CD14-positive monocyte (primary cell): ENCODE data around the gene DLG1. TPM values are rescaled to one million over a fixed set of nuclear protein-coding genes. Genes with fewer than 3 reads are reported as not detected.

Source experiments
- DNase-seq, 3 donors: peaks; one replicate each; pipeline ENCODE4 v3.0.0-alpha.2; 2011 to 2022
- H2AFZ ChIP-seq: 2 replicates; pipeline ENCODE4 v1.6.0; 2012; ENCODE audit warnings: mild to moderate bottlenecking, low read depth, low read length, inconsistent platforms; ENCODE audit not compliant: insufficient read depth, poor library complexity, severe bottlenecking
- H3K27ac ChIP-seq, 2 donors: 1 replicate in 1 of 2; 2 replicates in 1 of 2; pipeline ENCODE4 v1.5.1; 2012 to 2013; ENCODE audit warnings: low read length in 2 of 2, control low read depth in 1 of 2, inconsistent platforms in 1 of 2, low read depth in 1 of 2, mild to moderate bottlenecking in 1 of 2
- H3K27me3 ChIP-seq, 2 donors: one replicate each; pipeline versions ENCODE4 v1.6.0 to v1.6.1; 2011 to 2013; ENCODE audit warnings: low read length in 2 of 2; ENCODE audit not compliant: control insufficient read depth in 2 of 2, insufficient read depth in 2 of 2
- H3K36me3 ChIP-seq, 2 donors: replicated peaks in 1 of 2; 1 replicate in 1 of 2; 2 replicates in 1 of 2; pipeline versions ENCODE4 v1.5.1 to v1.6.1; 2012 to 2013; ENCODE audit warnings: low read length in 2 of 2, control low read depth in 1 of 2, inconsistent platforms in 1 of 2, mild to moderate bottlenecking in 1 of 2; ENCODE audit not compliant: insufficient read depth in 2 of 2, control insufficient read depth in 1 of 2
- H3K4me1 ChIP-seq, 2 donors: 1 replicate in 1 of 2; 2 replicates in 1 of 2; pipeline versions ENCODE4 v1.5.1 to v1.6.1; 2012 to 2013; ENCODE audit warnings: low read length in 2 of 2, control low read depth in 1 of 2, inconsistent platforms in 1 of 2, mild to moderate bottlenecking in 1 of 2, moderate library complexity in 1 of 2; ENCODE audit not compliant: insufficient read depth in 2 of 2, control insufficient read depth in 1 of 2
- H3K4me2 ChIP-seq: replicated peaks from 2 replicates; pipeline ENCODE3; 2012; ENCODE audit warnings: low read length, moderate library complexity, mild to moderate bottlenecking; ENCODE audit not compliant: poor library complexity, severe bottlenecking; ENCODE audit errors: extremely low read depth
- H3K4me3 ChIP-seq, 3 experiments: fragments of 200-600 bp in 1 of 3; sonication (generic) in 1 of 3; replicated peaks in 1 of 3; 1 replicate in 2 of 3; 2 replicates in 1 of 3; pipeline ENCODE4 v1.5.1; 2011 to 2013; ENCODE audit warnings: low read length in 3 of 3, mild to moderate bottlenecking in 3 of 3, control low read depth in 2 of 3, low read depth in 2 of 3, inconsistent platforms in 1 of 3, moderate library complexity in 1 of 3
- H3K79me2 ChIP-seq: 2 replicates; pipeline ENCODE4 v1.6.0; 2012; ENCODE audit warnings: mild to moderate bottlenecking, control low read depth, inconsistent platforms, low read length, moderate library complexity; ENCODE audit not compliant: insufficient read depth
- H3K9ac ChIP-seq: 2 replicates; pipeline ENCODE4 v1.6.0; 2017; ENCODE audit warnings: low read length, mild to moderate bottlenecking; ENCODE audit not compliant: insufficient read depth, poor library complexity, severe bottlenecking
- H3K9me3 ChIP-seq, 2 donors: replicated peaks in 1 of 2; 1 replicate in 1 of 2; 2 replicates in 1 of 2; pipeline versions ENCODE4 v1.5.1 to v1.6.1; 2012 to 2013; ENCODE audit warnings: low read length in 2 of 2, control low read depth in 1 of 2; ENCODE audit not compliant: control insufficient read depth in 1 of 2, insufficient read depth in 1 of 2
- H4K20me1 ChIP-seq: 2 replicates; pipeline ENCODE4 v1.6.0; 2012; ENCODE audit warnings: mild to moderate bottlenecking, low read length, control low read depth, moderate library complexity; ENCODE audit not compliant: insufficient read depth
- H3K27ac Mint-ChIP-seq, 7 donors: one replicate each; pipeline ENCODE4 v1.8.0; 2020; ENCODE audit warnings: mild to moderate bottlenecking in 7 of 7, mixed read lengths in 7 of 7, moderate library complexity in 6 of 7, inconsistent platforms in 2 of 7
- H3K27me3 Mint-ChIP-seq, 3 donors: one replicate each; pipeline ENCODE4 v1.8.0; 2021 to 2022; ENCODE audit warnings: low read depth in 3 of 3, mild to moderate bottlenecking in 3 of 3, mixed read lengths in 3 of 3, moderate library complexity in 3 of 3, inconsistent platforms in 1 of 3
- H3K36me3 Mint-ChIP-seq, 2 donors: one replicate each; pipeline ENCODE4 v1.8.0; 2020; ENCODE audit warnings: mixed read lengths in 2 of 2, inconsistent platforms in 1 of 2, mild to moderate bottlenecking in 1 of 2
- H3K4me1 Mint-ChIP-seq: one replicate; pipeline ENCODE4 v1.8.0; 2020; ENCODE audit warnings: mild to moderate bottlenecking, mixed read lengths
- H3K4me3 Mint-ChIP-seq, 2 donors: one replicate each; pipeline ENCODE4 v1.8.0; 2020; ENCODE audit warnings: mild to moderate bottlenecking in 2 of 2, mixed read lengths in 2 of 2, moderate library complexity in 1 of 2
- H3K9me3 Mint-ChIP-seq, 7 donors: one replicate each; pipeline ENCODE4 v1.8.0; 2020 to 2022; ENCODE audit warnings: mixed read lengths in 7 of 7, mild to moderate bottlenecking in 6 of 7, moderate library complexity in 6 of 7, inconsistent platforms in 2 of 7
- CTCF ChIP-seq: fragments of 200-600 bp; IDR thresholded peaks from one replicate; pipeline ENCODE4 v1.8.0; 2022; ENCODE audit warnings: antibody characterized with exemption, mild to moderate bottlenecking
- WGBS: methylation state at CpG from one replicate; pipeline ENCODE4 v1.1.5; 2013; ENCODE audit warnings: missing lambda C conversion rate; ENCODE audit not compliant: insufficient coverage; 5-methylcytosine and 5-hydroxymethylcytosine counted together
- intact Hi-C, 2 donors: fragments of 100-400 bp; cut with micrococcal nuclease; formaldehyde crosslinking; loops; one replicate each; pipeline versions ENCODE4 v1.15.0 to v1.15.1; 2023
- polyA plus RNA-seq, 3 donors: library from polyadenylated mRNA; depleted of rRNA in 1 of 3; unstranded in 2 of 3; stranded (reverse) in 1 of 3; fragments of 300-500 nt in 2 of 3; fragments of >200 nt in 1 of 3; fragmentation: Illumina TruSeq in 2 of 3; gene quantifications; 1 replicate in 2 of 3; 2 replicates in 1 of 3; pipeline ENCODE4 v1.2.3, GENCODE V29; 2012 to 2021

The DLG1 gene
- polyA plus RNA-seq, 3 donors, result 6.5 to 21.9 (median 10.2) TPM

GRCh38 chr3:197003461-197004385 is 294.7 kb downstream of the DLG1 start:
- H3K4me2 ChIP-seq, result peak overlapping the region; percentile 88
- H3K9ac ChIP-seq, result peak overlapping the region; percentile 68
- intact Hi-C loops, result loop anchor here (2.0 kb wide), 1 partner anchor 183 kb away; no protein-coding TSS in a partner anchor
- H3K79me2 ChIP-seq, result no peaks in the 10 kb centered on the region
- peaks cover 0 to 6% (median 0%) of the 10 kb centered on the region in 7 donors for H3K9me3 Mint-ChIP-seq
- peak overlapping the region; percentile 86 to 88 for H3K4me3 Mint-ChIP-seq
- H3K36me3 ChIP-seq, result no peaks in the 10 kb centered on the region
- H2AFZ ChIP-seq, result peak overlapping the region; percentile 97
- no peak for TF ChIP-seq CTCF
- H3K9me3 ChIP-seq, result no peaks in the 10 kb centered on the region
- peak overlapping the region in 5 of 7 donors; percentile 25 to 80 (median 66) for H3K27ac Mint-ChIP-seq
- DNase-seq, result no peak
- peaks cover 12% of the 10 kb centered on the region for H3K4me1 Mint-ChIP-seq
- peaks cover 0 to 4% of the 10 kb centered on the region in 2 donors for H3K36me3 Mint-ChIP-seq
- H3K27me3 ChIP-seq, result peaks cover 0 to 12% of the 10 kb centered on the region in 2 donors
- H3K4me3 ChIP-seq, result peak overlapping the region; percentile 38 to 78 (median 43)
- no peak overlapping the region for H3K27ac ChIP-seq
- H3K4me1 ChIP-seq, result peaks cover 12 to 21% of the 10 kb centered on the region in 2 donors
- H4K20me1 ChIP-seq, result no peaks in the 10 kb centered on the region
- WGBS, result 33% methylated on average over 38 of the region's 61 CpGs
- peaks cover 10 to 15% (median 12%) of the 10 kb centered on the region in 3 donors for H3K27me3 Mint-ChIP-seq

GRCh38 chr3:197002701-197003454 is 295.5 kb downstream of the DLG1 start:
- H3K4me2 ChIP-seq, result peak overlapping the region; percentile 88
- H3K36me3 Mint-ChIP-seq, result peaks cover 0 to 4% of the 10 kb centered on the region in 2 donors
- H3K36me3 ChIP-seq, result no peaks in the 10 kb centered on the region
- peak overlapping the region in 1 of 2 donors; percentile 26 for H3K27ac ChIP-seq
- peaks cover 12 to 21% of the 10 kb centered on the region in 2 donors for H3K4me1 ChIP-seq
- H3K9ac ChIP-seq, result peak overlapping the region; percentile 77
- H2AFZ ChIP-seq, result peak overlapping the region; percentile 97
- no peaks in the 10 kb centered on the region for H3K9me3 ChIP-seq
- H4K20me1 ChIP-seq, result no peaks in the 10 kb centered on the region
- DNase-seq, result peak; percentile 64 to 78 (median 70)
- peak overlapping the region; percentile 39 to 78 (median 56) for H3K4me3 ChIP-seq
- H3K27me3 ChIP-seq, result peaks cover 0 to 12% of the 10 kb centered on the region in 2 donors
- peaks cover 10 to 15% (median 13%) of the 10 kb centered on the region in 3 donors for H3K27me3 Mint-ChIP-seq
- H3K79me2 ChIP-seq, result no peaks in the 10 kb centered on the region
- no peak overlapping the region for H3K27ac Mint-ChIP-seq
- WGBS, result under 1% methylated on average over 104 of the region's 113 CpGs
- intact Hi-C loops, result loop anchor here (1.0 to 2.0 kb wide), 2 partner anchors 25 to 184 kb away; no protein-coding TSS in a partner anchor
- peak overlapping the region in 1 of 2 donors; percentile 75 for H3K4me3 Mint-ChIP-seq
- H3K4me1 Mint-ChIP-seq, result peaks cover 12% of the 10 kb centered on the region
- H3K9me3 Mint-ChIP-seq, result peaks cover 0 to 6% (median 0%) of the 10 kb centered on the region in 7 donors
- TF ChIP-seq CTCF, result peak; percentile 81
